ENCODE data around the gene RAPGEF4.
"Not testable (repeated sequence)": the region's sequence is repeated elsewhere in the genome, so short reads cannot be mapped to it uniquely, and the experiment has no call there.

The RAPGEF4 gene

GRCh38 chr2:172730411-172730810 is 5.2 kb upstream of the RAPGEF4 start:
- DNase-seq, result no peak

GRCh38 chr2:172734711-172735581 is 699 bp upstream of the RAPGEF4 start:
- DNase-seq, result peak; percentile 29

DNA sequence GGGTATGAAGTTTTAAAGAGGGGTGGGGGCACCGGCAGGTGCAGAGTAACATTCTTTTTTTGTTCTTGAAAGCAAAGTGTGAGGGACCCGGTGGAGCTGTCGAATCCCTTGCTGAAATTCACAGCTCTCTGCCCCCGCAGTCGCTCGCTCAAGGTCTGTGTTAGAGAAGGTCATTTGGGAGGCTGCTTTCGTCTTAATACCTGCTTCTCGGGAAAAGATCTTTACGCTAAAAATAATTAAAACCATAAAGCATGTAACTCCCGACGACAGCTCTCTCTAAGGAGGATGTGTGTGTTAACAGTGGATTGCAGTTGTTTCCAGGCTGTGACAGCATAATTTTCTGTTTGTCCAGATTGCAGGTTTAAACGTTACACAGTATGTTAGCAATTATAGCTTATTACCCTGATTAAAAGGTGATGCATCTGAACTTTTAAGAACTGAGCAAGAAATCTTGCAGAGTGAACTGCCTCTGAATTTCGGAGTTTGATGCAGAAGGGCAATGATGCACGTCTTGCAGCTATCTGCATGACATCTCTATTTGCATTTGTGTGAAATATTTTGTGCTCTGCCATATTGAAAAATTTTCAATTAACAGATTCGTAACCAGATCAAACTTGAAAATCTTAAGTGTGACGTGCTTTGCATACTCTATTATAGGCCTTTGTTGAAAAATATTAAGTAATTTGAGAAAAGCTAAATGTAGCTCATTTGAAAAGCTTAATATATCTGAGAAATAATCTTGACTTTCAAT is 954 bp downstream of the RAPGEF4 start:
- no peak for DNase-seq

GRCh38 chr2:172739661-172740266 is 4.1 kb downstream of the RAPGEF4 start:
- no peak for DNase-seq

DNA sequence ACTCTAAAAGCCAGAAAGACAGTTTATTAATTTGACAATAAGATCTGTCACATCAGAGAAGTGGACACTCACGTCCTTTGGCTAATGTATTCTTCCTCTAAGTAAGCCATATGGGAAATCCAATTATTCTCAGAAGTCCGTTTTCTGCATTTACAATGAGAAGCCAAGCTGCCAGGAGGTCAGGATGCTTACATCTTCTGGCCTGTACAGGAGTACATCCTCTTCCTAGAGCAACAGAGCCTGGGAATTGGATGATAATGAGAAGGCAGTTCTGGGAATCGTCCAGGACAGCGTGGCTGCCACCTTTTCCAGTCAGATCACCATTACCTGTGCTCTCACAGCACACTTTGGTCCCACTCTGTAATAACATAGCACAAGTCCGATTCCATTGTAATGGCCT is 5.2 kb downstream of the RAPGEF4 start:
- no peak for DNase-seq

DNA sequence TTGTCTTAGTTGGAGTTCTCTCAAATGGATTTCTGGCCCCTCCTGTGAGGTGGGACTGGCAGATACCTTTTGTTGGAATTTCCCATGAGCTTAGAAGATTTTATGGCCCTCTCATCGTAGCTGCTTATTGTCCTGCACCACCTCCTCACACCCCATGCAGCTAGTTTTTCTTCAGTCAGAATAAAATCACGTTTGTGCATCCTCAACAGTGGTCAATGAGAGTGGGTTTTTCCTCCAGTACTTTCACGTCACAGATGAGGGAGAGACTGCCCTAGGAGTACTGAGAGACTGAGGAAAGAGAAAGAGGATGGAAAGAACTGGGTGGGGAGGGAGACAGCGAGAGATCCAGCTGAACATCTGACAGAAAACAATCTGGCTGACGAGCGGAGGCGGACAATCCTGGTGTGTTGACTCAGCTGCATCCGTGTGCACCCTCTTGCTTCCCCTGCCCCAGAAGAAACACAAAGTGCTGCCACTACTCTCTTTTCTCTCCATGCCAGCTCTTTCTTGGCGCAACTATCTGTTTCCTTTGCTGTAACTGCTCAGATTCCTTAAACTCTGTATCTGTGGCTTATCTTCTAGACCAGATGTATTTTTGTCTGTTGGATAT is 7.4 kb downstream of the RAPGEF4 start:
- no peak for DNase-seq

- DNase-seq, result no peak
These were observed 8.3 kb downstream of the RAPGEF4 start for GRCh38 chr2:172743898-172744297.

- no peak for DNase-seq
These were observed 10.0 kb downstream of the RAPGEF4 start for GRCh38 chr2:172745636-172746035.

- not testable (repeated sequence) for DNase-seq
These were observed 12.9 kb downstream of the RAPGEF4 start for GRCh38 chr2:172748543-172748942.

- no peak for DNase-seq
These were observed 13.7 kb downstream of the RAPGEF4 start for GRCh38 chr2:172749388-172749787.

DNA sequence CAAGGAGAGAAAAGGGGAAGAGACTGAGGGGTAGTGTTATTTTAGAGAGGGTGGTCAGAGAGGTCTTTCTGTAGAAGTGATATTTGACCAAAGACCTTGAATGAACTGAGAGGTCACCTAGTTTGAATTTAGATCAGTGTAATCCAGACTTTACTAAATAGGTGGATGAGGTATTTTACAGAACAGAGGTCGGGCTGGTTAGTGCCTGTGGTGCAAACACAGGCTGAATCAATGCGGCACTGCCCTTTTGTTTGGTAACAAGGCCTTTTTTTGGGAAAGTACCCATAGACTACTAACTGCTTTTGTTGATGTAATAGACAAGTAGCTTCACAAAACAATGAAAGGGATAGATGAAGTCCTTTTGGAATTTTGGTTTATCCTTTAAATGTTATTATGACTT is 15.9 kb downstream of the RAPGEF4 start:
- DNase-seq, result no peak

GRCh38 chr2:172753610-172754009 is 18.0 kb downstream of the RAPGEF4 start:
- no peak for DNase-seq

DNA sequence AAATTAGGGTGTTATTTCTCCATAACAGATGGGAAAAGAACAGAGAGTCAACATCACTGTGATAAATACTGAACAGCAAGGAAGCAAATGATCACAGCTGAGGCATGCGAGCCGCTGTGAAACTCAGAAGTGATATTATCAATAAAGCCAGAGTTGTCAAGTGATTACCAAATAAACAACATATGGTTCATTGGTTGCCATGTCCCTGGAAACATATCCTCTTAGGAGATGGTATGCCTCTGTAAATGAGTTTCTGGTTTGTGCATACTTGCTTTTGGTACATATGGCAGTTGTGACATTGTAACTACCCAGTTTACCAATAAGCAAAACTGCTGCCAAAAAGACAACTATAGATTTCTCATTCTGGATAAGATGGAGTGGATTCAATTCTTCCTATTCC is 23.8 kb downstream of the RAPGEF4 start:
- DNase-seq, result no peak

DNA sequence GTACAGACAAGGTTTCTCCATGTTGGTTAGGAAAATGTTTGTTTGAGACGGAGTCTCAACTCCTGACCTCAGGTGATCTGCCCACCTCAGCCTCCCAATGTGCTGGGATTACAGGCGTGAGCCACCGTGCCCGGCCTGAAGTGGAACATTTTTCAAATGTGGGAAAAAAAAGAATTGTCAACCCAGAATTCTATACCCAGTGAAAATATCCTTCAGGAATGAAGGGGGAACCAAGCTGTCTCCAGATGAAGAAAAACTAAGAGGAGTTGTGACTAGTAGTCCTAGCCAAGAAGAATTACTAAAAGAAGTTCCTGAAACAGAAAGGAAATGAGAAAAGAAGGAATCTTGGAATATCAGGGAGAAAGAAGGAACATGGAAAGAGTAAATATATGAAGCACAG is 25.7 kb downstream of the RAPGEF4 start:
- DNase-seq, result no peak

GRCh38 chr2:172762574-172762973 is 26.9 kb downstream of the RAPGEF4 start:
- DNase-seq, result no peak

GRCh38 chr2:172763079-172763478 is 27.4 kb downstream of the RAPGEF4 start:
- no peak for DNase-seq

- DNase-seq, result no peak
These were observed 30.0 kb downstream of the RAPGEF4 start for GRCh38 chr2:172765662-172766061.

DNA sequence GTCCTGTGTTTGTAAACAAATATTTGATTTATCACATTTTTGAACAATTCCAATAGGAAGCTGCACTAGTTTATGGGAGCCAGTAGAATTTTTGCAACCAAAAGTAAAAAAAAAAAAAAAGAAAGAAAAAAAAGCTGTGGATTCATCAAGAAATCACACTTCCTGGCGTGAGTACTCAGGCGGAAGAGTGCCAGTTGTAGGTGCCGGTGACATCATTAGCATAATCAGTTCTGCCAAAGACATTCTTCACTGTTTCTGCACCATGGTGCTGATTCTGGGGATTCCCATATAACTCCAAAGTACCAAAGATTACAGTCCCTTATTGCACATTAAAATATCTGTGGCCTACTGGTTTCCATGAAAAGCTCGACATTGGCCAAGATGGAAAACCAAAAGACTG is 32.8 kb downstream of the RAPGEF4 start:
- DNase-seq, result no peak

GRCh38 chr2:172769879-172770278 is 34.2 kb downstream of the RAPGEF4 start:
- DNase-seq, result no peak

- no peak for DNase-seq
These were observed 35.2 kb downstream of the RAPGEF4 start for GRCh38 chr2:172770887-172771286.

- no peak for DNase-seq
These were observed 37.0 kb downstream of the RAPGEF4 start for GRCh38 chr2:172772633-172773032.

DNA sequence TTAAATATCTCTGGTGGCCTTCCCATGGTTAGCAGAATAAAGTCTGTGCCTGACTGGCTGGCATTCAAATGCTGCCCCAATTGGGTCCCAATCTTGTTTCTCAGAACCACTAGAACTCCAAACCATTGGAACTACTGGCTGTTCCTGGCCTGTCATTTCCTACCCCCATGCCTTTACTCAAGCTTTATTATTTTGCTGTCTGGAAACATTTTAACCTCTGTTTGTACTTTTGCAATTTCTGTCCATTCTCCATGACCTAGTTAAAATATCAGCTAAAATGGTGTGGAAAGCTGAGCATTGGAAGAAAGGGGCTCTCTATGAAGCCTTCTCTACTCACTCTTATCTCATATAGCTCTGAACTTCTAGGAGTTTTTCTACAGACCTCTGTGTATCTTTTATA is 38.7 kb downstream of the RAPGEF4 start:
- DNase-seq, result no peak

DNA sequence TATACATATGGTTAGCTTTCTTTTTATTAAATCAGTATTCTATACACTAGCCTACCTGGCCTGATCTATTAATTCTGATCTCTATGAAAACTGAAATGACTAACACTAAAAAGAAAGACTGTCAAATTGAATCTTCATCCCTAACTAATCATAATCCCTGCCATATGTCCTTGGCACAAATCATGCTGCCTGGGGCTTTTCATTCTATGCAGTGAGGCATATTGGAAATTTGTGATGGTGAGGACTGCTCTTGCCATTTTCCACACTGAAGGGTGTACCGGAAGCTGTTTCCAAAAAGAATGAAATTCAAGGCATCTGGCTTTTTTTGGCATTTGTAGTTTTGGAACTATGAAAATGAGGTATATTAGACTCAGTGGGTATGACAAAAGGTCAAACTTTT is 39.7 kb downstream of the RAPGEF4 start:
- no peak for DNase-seq
